GM19193 (cell line): ENCODE data around the gene PLEKHH3.

Experiments
- POLR2A ChIP-seq: IDR thresholded peaks from 4 replicates; pipeline ENCODE4 v1.6.1; 2011; ENCODE audit not compliant: insufficient read depth, insufficient read length; ENCODE audit errors: extremely low read depth

The PLEKHH3 gene

DNA sequence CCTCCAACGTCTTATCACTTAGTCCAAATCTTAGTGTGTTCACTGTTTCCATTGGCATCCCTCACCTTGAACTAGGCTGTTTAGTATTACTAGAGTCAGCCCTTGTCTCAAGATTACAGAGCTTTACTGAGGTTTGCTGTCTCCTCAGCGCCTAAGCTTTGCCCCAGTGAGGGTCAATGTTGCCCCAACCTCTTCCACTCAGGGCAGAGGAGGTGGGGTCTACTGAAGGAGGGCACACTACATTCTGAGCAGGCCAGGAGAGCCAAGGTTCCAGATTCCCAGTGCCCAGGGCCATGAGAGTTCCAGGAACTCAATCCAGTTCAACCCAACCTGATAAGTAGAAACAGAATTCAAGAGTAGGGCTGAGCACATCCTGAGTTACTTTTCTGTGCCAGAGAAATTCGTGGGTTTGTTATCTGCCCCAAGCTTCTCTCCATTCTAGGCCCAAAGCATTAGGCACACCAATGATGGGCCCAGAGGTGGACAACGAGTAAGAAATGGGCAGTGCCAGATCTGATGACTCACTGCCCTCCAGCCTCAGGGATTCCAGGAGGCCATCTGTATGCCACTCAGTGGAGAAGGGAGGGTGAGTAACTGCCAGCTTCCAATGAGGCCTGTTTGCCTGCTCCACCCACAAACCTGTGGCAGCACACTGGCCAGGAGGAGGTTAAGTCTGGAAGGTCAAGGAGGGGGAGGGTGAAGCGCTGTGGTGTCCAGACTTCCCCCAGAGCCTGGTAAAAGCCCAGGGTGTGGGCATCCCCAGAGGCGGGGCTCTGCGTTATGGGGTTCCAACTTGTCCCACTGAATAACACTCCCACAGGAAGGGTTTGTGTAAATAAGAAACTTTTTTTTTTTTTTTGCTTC, 9.5 kb downstream of the PLEKHH3 start:
- no peak for TF ChIP-seq POLR2A

DNA sequence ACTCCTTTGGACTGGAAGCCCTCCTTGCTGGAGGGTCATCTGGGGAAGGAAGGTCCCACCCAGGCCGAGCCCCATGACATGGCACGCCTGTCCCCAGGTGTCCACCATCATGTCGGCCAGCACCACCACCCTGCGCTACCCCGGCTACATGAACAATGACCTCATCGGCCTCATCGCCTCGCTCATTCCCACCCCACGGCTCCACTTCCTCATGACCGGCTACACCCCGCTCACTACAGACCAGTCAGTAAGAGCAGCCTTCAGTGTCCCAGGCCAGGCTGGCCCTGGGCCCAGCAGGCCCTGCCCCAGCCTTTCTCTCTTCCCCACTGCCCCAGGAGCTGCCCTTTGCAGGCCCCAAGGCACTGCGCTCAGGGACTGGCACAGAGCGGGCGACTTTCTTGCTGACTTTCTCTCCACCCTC, 11.2 kb downstream of the PLEKHH3 start:
- no peak for TF ChIP-seq POLR2A

DNA sequence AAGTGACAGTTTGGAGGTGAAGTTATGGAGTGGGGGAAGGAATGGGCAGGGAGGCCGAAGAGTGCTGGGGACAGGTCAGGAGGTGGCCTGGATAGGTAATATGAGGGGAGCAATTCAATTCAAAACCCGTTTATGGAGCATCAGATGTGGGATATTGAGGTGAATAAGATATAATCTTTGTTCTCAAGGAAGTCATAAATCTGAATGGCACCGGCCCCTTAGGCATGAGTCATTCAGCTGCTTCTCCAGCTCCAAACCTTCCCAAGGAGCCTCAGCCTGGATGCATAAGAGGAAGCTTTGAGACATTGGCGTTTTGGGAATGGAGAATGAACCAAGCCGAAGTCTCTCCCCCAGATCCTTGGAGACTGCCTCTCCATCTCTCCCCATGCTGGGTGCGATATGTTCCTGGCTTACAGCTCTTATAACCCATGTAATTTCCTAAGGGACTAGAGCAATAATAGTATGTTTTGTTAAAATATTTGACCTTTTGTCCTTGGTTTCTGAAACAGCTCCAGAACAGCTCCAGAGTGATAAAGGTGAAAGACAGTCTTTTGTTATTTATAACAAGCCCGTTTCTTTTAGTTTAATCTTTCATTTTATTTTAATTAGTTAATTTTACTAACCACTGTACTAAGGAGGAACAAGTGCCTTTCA, 16.0 kb downstream of the PLEKHH3 start:
- no peak for TF ChIP-seq POLR2A

DNA sequence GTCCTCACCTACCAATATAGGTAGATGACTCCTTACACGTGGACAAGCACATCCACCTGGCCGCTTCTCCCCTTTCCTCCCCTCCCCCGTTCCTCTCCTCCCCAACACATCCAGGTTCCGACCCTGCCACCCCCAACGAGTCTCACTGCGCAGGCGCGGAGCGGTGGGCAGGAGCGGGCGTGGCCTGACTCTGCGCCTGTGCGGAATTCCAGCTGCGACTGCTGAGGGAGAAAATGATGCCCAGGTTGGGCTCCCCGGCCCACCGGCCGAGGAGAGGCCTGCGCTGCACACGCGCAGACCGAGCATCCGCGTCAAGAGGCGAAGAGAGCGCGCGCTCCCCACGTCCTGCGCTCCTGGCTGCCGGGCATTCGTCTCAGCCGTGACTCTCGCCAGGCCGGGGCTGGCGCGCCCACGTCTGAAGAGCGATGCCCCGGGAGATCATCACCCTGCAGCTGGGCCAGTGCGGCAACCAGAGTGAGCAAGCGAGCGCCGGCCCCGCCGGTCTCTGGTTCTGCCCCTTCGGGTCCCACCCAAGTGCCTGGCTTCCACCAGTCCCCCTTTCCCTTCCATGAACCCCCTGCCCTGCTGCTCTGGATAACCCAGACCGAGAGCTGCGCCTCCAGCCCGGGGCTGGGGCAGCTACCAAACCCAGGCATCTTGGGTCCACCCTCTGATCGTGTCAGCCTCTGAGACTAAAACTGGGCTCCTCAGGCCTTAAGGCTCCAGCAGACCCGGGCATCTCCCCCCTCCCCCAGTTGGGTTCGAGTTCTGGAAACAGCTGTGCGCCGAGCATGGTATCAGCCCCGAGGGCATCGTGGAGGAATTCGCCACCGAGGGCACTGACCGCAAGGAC, 17.5 kb downstream of the PLEKHH3 start, which contains the start of gene TUBG2:
Gene TUBG2, plus strand, starts transcription at position 206 of the 853 bp plus-strand sequence. Its CDS starts 220 bp downstream, at position 426.
- peak; percentile 71 for TF ChIP-seq POLR2A

DNA sequence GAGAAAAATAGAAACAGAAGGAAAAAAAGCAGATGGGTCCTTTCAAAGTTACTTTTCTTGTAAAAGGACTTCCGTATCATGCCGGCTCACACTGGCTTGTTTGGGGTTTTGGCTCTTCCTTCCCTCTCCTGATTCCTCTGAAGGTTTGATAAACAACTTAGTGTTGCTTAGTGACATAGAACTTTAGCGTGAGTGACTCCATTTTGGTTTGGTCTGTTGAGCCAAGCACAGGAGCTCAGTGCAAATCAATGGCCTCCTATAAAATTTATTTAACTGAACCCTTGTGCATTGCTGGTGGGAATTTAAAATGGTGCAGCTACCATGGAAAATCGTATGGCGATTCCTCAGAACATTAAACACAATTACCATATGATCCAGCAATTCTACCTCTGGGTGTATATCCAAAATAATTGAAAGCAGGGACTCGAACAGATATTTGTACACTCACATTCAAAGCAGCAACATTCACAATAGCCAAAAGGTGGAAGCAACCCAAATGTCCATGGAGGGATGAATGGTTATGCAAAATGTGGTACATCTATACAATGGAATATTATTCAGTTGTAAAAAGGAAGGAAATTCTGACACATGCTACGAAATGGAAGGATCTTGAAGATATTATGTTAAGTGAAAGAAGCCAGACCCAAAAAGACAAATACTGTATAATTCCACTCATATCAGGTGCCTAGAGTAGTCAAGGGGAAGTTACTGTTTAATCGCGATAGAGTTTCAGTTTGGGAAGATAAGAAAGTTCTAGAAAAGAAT, 18.8 kb downstream of the PLEKHH3 start:
- no peak for TF ChIP-seq POLR2A

DNA sequence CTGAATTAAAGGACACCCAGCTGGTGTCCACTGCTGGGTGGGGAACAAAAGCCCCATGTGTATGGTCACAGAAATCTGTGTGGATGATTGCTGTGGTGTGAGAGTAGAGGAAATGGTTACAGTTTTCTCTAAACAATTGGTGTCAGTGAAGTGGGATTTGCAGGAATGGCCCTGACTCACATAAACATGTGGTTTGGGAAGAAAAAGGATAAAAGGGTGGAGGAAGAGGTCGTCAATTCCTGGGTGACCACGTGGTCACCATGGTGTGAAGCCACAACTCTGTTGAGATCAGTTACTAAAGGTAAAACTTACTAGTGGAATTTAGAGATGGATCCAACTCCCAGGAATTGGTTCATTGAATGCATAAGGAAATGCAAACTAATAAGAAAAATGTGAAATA, 21.3 kb downstream of the PLEKHH3 start:
- no peak for TF ChIP-seq POLR2A

DNA sequence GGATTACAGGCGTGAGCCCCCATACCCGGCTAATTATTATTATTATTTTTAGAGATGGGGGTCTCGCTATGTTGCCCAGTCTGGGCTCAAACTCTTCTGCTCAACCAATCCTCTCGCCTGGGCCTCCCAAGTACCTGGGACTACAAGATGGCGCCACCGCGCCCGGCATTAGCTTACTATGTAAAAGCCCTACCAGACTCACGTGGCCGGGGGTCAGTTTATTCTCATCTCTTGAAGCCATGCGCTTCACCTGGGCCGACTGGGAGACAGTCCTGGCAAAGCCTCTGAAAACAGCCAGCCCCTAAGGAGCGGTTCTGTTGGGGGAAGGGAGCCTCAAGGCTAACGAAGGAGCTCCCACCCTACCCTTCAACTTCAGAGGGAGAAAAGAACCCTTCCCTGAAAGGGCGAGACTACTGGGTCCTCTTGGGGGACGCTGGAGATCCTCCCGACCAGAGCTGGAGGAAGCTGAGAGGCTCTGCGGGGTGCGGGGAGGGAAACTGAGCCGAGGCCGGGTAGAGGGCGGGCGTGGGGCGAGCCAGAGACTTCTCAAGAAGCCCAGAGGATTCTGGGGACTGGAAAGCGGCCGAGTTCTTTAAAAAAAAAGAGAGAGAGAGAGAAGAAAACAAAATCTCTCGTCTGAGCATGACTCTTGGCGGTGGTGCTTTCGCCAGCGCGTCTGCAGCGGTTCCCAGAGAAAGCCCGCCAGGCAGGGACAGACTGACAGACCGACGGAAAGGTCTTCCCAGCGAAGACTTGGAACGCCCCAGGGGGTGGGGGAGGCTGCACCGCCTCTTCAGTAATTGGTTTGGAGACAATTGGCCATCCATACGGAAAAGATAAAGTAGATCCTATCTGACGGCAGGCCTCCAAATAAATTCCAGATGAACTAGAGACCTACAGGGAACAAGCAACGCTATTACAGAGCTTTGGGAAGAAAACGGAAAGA, 23.3 kb downstream of the PLEKHH3 start:
- TF ChIP-seq POLR2A: no peak

DNA sequence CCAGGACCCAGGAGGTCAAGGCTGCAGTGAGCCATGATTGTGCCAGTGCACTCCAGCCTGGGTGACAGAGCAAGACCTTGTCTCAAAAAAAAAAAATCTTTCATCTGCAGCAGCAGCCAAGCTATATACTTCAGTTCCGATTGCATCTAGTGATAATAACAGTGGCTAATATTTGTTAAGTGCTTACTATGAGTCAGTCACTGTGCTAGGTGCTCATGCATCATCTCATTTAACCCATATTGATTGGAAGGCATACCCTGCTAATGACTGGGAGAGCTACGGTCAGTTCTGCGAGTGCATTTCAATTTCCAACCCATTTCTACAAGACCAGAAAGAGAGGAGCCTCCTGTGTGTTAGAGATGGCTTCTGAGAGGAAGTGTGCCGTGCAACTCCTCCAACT, 25.4 kb downstream of the PLEKHH3 start:
- TF ChIP-seq POLR2A: no peak

DNA sequence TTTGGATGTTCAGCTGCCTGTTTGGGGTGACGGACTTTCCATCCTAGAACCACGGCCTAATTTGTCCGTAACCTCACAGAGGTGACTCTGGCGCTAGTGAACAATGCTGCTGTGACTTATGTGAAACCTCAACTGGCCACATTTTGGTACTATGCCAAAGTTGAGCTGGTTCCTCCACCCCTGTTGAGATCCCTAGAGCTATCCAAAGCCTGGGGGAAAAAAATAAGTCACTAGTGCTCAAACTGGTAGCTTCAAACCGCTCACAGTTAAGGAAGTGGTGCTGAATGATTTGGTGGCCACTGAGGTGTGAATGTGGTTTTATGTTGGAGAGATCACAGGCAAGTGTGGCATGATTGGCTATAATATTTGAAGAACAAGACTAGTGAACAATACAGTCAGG, 29.0 kb downstream of the PLEKHH3 start:
- TF ChIP-seq POLR2A: no peak

DNA sequence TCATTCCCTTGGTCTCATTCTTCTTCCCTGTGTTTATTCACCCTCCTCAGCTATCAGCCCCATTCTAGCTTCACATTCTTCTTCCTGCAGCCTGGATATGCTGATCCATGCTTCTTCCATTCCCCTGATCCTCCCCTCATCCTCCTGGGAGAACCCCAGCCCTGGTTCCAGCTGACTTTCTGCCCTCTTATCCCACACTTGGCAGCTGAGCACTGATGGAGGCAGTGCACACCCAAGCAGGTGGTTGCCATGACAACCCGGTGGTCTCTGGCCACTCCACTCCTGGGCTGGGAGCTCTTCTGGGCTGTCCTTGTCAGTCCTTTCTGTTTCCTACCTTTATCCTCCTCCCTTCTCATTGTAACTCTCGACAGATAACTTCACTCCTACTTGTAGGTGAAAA, 34.5 kb downstream of the PLEKHH3 start:
- no peak for TF ChIP-seq POLR2A

DNA sequence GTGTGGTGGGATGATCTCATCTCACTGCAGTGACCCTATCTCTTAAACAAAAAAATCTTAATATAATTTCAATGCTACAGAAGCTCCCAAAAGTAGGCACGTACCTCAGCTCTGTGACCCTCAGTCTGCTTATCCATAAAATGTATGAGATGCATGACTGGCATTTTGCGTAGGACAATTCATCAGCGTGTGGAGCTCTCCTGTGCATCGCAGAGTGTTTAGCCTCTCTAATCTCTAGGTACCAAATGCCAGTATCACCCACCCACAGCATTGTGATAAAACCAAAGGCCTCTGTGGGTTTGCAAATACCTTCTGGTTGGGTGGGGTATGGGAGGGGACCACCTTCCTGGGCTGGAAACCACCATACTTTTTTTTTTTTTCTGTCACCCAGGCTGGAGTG, 36.7 kb downstream of the PLEKHH3 start:
- TF ChIP-seq POLR2A: no peak

DNA sequence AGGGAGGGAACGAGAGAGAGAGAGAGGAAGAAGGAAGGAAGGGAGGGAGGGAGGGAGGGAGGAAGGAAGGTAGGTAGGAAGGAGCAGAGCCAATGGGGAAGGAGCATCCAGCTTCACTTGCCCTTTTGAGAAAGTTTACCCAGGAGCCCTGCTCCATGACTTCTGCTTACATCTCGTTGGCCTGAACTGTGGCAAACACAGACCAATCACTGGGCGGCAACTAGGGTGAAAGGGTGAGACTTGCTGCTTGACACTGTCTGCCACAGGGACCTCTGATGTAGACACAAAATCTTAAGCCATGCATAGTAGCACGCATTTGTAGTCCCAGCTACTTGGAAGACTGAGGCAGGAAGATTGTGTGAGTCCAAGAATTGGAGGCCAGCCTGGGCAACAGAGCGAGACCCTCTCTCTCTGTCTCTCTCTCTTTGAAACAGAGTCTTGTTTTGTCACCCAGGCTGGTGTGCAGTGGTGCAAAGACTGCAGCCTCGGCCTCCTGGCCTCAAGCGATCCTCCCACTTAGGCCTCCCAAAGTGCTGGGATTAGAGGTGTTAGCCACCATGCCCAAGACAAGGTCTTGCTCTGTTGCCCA, 37.2 kb downstream of the PLEKHH3 start:
- no peak for TF ChIP-seq POLR2A

DNA sequence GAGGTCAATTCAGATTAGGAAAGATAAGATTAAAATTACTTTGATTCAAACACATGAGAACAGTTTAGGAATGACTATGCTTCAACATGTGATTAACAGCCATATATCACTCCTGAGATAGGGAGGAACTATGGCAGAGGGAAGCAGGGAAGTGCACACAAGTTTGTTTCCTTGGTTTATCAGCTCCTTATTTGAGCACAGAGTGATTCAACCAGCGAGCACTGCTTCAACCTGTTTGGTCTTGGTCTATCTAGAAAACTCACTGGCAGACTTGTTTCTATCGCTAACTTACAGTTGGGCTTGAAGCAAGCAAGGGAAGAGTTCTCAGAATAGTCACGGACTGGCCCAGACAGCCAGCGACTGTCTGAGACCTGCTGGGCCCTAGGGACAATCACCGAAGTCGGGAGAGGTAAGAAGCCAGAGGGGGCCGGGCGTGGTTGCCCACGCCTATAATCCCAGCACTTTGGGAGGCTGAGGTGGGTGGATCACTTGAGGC, 43.8 kb downstream of the PLEKHH3 start:
- no peak for TF ChIP-seq POLR2A
